SK-N-SH (cell line): ENCODE results near the gene TRRAP. TPM values are rescaled to one million over a fixed set of nuclear protein-coding genes. Genes with fewer than 3 reads are reported as not detected.

ENCODE experiments used
- CTCF ChIA-PET: fragments of 300-600, 350-600 bp; formaldehyde crosslinking; extraction: SDS; loops from one replicate; lab custom pipeline; 2021; lab: Yijun Ruan, JAX
- POLR2A ChIA-PET: fragments of 350-600 bp; sonication (Branson Sonifier 250); formaldehyde crosslinking; extraction: SDS; loops from one replicate; lab custom pipeline; 2020; ENCODE audit warnings: antibody characterized with exemption, inconsistent platforms; lab: Yijun Ruan, JAX
- DNase-seq: peaks from one replicate; pipeline ENCODE4 v3.0.0; 2012
- H2AFZ ChIP-seq: fragments of 200-600 bp; sonication (generic); 2 replicates; pipeline ENCODE4 v1.8.1; 2016; ENCODE audit warnings: antibody characterized with exemption, mild to moderate bottlenecking, low read depth
- H3F3A ChIP-seq: fragments of 200-600 bp; sonication (generic); replicated peaks from 2 replicates; pipeline ENCODE3; 2016; ENCODE audit warnings: antibody characterized with exemption, mild to moderate bottlenecking; ENCODE audit not compliant: insufficient read depth
- H3K27ac ChIP-seq, 2 experiments: fragments of 200-500 bp in 1 of 2; fragments of 200-600 bp in 1 of 2; sonication (Bioruptor generic) in 1 of 2; sonication (generic), shearing (Covaris generic) in 1 of 2; 2 replicates each; pipeline versions ENCODE4 v1.5.1 to v1.6.1; 2014 to 2016; ENCODE audit warnings: low read depth in 2 of 2, inconsistent platforms in 1 of 2, low read length in 1 of 2, mild to moderate bottlenecking in 1 of 2, mixed read lengths in 1 of 2
- H3K27me3 ChIP-seq: fragments of 200-600 bp; sonication (generic), shearing (Covaris generic); 2 replicates; pipeline ENCODE4 v1.6.1; 2016; ENCODE audit warnings: mixed run types; ENCODE audit not compliant: insufficient read depth
- H3K36me3 ChIP-seq, 2 experiments: fragments of 200-500 bp in 1 of 2; fragments of 200-600 bp in 1 of 2; sonication (Bioruptor generic) in 1 of 2; sonication (generic) in 1 of 2; replicated peaks in 1 of 2; 2 replicates each; pipeline versions ENCODE3 to v1.5.1; 2014 to 2016; ENCODE audit warnings: low read length in 1 of 2, mild to moderate bottlenecking in 1 of 2; ENCODE audit not compliant: insufficient read depth in 2 of 2, control insufficient read depth in 1 of 2
- H3K4me1 ChIP-seq, 2 experiments: fragments of 200-500 bp in 1 of 2; fragments of 200-600 bp in 1 of 2; sonication (Bioruptor generic) in 1 of 2; sonication (generic), shearing (Covaris generic) in 1 of 2; 2 replicates each; pipeline versions ENCODE4 v1.5.1 to v1.6.1; 2014 to 2016; ENCODE audit warnings: low read depth in 1 of 2, low read length in 1 of 2, mixed run types in 1 of 2; ENCODE audit not compliant: insufficient read depth in 2 of 2, control insufficient read depth in 1 of 2
- H3K4me2 ChIP-seq: fragments of 200-600 bp; sonication (generic), shearing (Covaris generic); 2 replicates; pipeline ENCODE4 v1.6.1; 2017; ENCODE audit warnings: mixed run types
- H3K4me3 ChIP-seq, 2 experiments: fragments of 200-500 bp in 1 of 2; fragments of 200-600 bp in 1 of 2; sonication (Bioruptor generic) in 1 of 2; sonication (generic), shearing (Covaris generic) in 1 of 2; 2 replicates each; pipeline versions ENCODE4 v1.5.1 to v1.8.1; 2014 to 2016; ENCODE audit warnings: low read depth in 2 of 2, inconsistent platforms in 1 of 2, low read length in 1 of 2, mild to moderate bottlenecking in 1 of 2, mixed read lengths in 1 of 2, moderate library complexity in 1 of 2
- H3K79me2 ChIP-seq: fragments of 200-600 bp; sonication (generic); 2 replicates; pipeline ENCODE4 v1.8.1; 2017; ENCODE audit warnings: mild to moderate bottlenecking; ENCODE audit not compliant: insufficient read depth
- H3K9ac ChIP-seq: fragments of 200-600 bp; sonication (generic); 2 replicates; pipeline ENCODE4 v1.6.1; 2017; ENCODE audit warnings: mixed run types
- H3K9me2 ChIP-seq: fragments of 200-600 bp; sonication (generic); 2 replicates; pipeline ENCODE4 v1.6.1; 2017; ENCODE audit warnings: mixed run types
- H3K9me3 ChIP-seq: fragments of 200-600 bp; sonication (generic); 2 replicates; pipeline ENCODE4 v1.6.1; 2017; ENCODE audit warnings: mixed run types, mild to moderate bottlenecking, moderate library complexity
- H4K20me1 ChIP-seq: fragments of 200-600 bp; sonication (generic); 2 replicates; pipeline ENCODE4 v1.6.1; 2017; ENCODE audit warnings: mild to moderate bottlenecking, mixed run types; ENCODE audit not compliant: insufficient read depth
- ELF1 ChIP-seq: IDR thresholded peaks from 2 replicates; pipeline ENCODE4 v1.4.0; 2012
- EP300 ChIP-seq, 2 experiments: IDR thresholded peaks; 2 replicates each; pipeline versions ENCODE4 v1.4.0 to v1.6.1; 2012; ENCODE audit warnings: borderline replicate concordance in 1 of 2, low read depth in 1 of 2, low read length in 1 of 2
- EZH2phosphoT487 ChIP-seq: fragments of 200-600 bp; sonication (generic); IDR thresholded peaks from 2 replicates; pipeline ENCODE4 v1.6.1; 2017; ENCODE audit warnings: low read depth, mixed run types, mild to moderate bottlenecking, antibody characterized with exemption, moderate library complexity, borderline replicate concordance
- GABPA ChIP-seq: IDR thresholded peaks from 2 replicates; pipeline ENCODE4 v1.4.0; 2012; ENCODE audit warnings: low read depth, mild to moderate bottlenecking
- JUND ChIP-seq: IDR thresholded peaks from 2 replicates; pipeline ENCODE4 v1.4.0; 2012
- MXI1 ChIP-seq: IDR thresholded peaks from 2 replicates; pipeline ENCODE4 v1.6.1; 2012; ENCODE audit warnings: mild to moderate bottlenecking, low read depth, low read length, improper control_type of control experiment
- NFIC ChIP-seq: IDR thresholded peaks from 2 replicates; pipeline ENCODE4 v1.4.0; 2012; ENCODE audit warnings: borderline replicate concordance
- NRF1 ChIP-seq: IDR thresholded peaks from 2 replicates; pipeline ENCODE4 v1.6.1; 2012; ENCODE audit warnings: low read depth, mild to moderate bottlenecking, low read length
- RCOR1 ChIP-seq: fragments of 150-350 bp; IDR thresholded peaks from 2 replicates; pipeline ENCODE4 v1.6.1; 2017; ENCODE audit warnings: antibody characterized with exemption, low read length
- RFX5 ChIP-seq: IDR thresholded peaks from 2 replicates; pipeline ENCODE4 v1.6.1; 2012; ENCODE audit warnings: mild to moderate bottlenecking, improper control_type of control experiment, low read length
- SIN3A ChIP-seq: IDR thresholded peaks from 2 replicates; pipeline ENCODE4 v1.6.1; 2012; ENCODE audit warnings: low read depth, mild to moderate bottlenecking, low read length, moderate library complexity, borderline replicate concordance
- TAF1 ChIP-seq: IDR thresholded peaks from 2 replicates; pipeline ENCODE4 v1.6.1; 2012; ENCODE audit warnings: low read depth, mild to moderate bottlenecking, low read length, moderate library complexity, borderline replicate concordance
- TCF12 ChIP-seq: IDR thresholded peaks from 2 replicates; pipeline ENCODE4 v1.4.0; 2012
- WGBS: methylation state at CpG from one replicate; pipeline ENCODE4 v1.1.6; 2017; ENCODE audit warnings: low lambda C conversion rate; 5-methylcytosine and 5-hydroxymethylcytosine counted together
- polyA plus RNA-seq, 3 experiments: library from polyadenylated mRNA; depleted of rRNA; stranded (reverse); fragments of >200 nt; gene quantifications; 2 replicates each; pipeline ENCODE4 v1.2.3, GENCODE V29; 2012
- TF ChIP-seq, protein P1 (sequence below): IDR thresholded peaks from 2 replicates; pipeline ENCODE4; 2012
- TF ChIP-seq, protein P2 (sequence below): fragments of 150-350 bp; IDR thresholded peaks from 2 replicates; pipeline ENCODE4 v1.6.1; 2017; ENCODE audit warnings: antibody characterized with exemption, low read length, low read depth, borderline replicate concordance
- TF ChIP-seq, protein P3 (sequence below): IDR thresholded peaks from 2 replicates; pipeline ENCODE4 v1.4.0; 2012; ENCODE audit warnings: low read depth, borderline replicate concordance
- TF ChIP-seq, protein P4 (sequence below): IDR thresholded peaks from 2 replicates; pipeline ENCODE4 v1.4.0; 2012; ENCODE audit warnings: low read depth
- TF ChIP-seq, protein P5 (sequence below): IDR thresholded peaks from 2 replicates; pipeline ENCODE4 v1.6.1; 2012; ENCODE audit warnings: mild to moderate bottlenecking, low read depth, low read length, moderate library complexity
- TF ChIP-seq, protein P6 (sequence below): fragments of 200-600 bp; sonication (generic); IDR thresholded peaks from 2 replicates; pipeline ENCODE4 v1.6.1; 2017; ENCODE audit warnings: antibody characterized with exemption, mild to moderate bottlenecking, moderate library complexity

The TRRAP gene
- polyA plus RNA-seq, 1 of the 3 experiments (the other 2 are of a cell fraction): 24.9 TPM

DNA sequence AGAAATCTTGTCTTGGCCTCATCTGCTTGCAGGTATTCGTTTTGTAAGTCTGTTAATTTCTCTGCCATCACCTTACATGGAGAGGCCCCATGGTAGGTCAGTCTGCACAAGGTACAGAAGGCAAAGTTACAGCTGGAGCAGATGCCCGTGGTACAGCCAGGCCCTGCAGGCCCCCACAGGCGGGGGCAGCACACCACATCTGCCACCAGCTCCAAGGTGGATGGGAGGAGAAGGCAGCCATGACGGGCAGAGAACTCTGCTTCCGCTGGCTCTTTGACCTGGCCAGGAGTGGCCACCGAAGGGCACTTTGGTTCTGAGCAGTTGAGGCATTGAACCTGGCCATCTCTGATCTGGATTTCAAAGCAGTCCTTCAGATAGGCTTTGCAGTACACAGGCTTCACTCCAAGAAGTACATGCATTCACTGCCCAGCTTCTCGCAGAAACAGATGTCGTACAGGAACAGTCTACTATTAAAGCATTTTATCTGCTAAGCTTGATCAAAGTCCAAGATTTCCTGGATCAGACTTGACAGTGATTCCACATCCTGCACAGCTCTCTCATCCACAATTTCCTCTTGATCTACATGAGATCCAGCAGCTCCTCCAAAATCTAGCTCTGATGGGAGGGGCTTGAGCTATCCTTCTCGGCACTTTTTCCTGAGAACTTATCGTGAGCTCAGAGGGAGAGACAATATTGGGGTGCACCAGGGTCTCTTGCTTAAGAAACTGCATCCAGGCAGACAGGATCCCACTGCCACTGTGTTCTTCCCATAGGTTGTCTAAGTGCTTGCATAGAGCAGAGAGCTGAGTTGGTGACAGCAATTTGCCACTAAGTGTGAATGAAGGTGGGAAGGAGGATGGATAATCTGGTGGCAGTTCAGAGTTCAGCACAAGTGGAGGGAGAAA lies 120.7 kb downstream of the TRRAP start:
- DNase-seq: no peak
- no peak overlapping the region for H3K27ac ChIP-seq
- H3K4me1 ChIP-seq: peaks cover 0 to 2% of the 10 kb centered on the region in 2 experiments; a peak in 1 of 4 replicates
- no peak overlapping the region for H3K4me2 ChIP-seq
- no peaks in the 10 kb centered on the region for H3K9me2 ChIP-seq
- H3K9me3 ChIP-seq: no peaks in the 10 kb centered on the region
- H2AFZ ChIP-seq: no peak overlapping the region
- TF ChIP-seq RCOR1: no peak
- TF ChIP-seq JUND: no peak
- TF ChIP-seq GABPA: no peak
- no peak for TF ChIP-seq TAF1
- TF ChIP-seq, protein P1, sequence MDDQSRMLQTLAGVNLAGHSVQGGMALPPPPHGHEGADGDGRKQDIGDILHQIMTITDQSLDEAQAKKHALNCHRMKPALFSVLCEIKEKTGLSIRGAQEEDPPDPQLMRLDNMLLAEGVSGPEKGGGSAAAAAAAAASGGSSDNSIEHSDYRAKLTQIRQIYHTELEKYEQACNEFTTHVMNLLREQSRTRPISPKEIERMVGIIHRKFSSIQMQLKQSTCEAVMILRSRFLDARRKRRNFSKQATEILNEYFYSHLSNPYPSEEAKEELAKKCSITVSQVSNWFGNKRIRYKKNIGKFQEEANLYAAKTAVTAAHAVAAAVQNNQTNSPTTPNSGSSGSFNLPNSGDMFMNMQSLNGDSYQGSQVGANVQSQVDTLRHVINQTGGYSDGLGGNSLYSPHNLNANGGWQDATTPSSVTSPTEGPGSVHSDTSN: no peak
- no peak for TF ChIP-seq NRF1
- TF ChIP-seq MXI1: no peak
- TF ChIP-seq, protein P2, sequence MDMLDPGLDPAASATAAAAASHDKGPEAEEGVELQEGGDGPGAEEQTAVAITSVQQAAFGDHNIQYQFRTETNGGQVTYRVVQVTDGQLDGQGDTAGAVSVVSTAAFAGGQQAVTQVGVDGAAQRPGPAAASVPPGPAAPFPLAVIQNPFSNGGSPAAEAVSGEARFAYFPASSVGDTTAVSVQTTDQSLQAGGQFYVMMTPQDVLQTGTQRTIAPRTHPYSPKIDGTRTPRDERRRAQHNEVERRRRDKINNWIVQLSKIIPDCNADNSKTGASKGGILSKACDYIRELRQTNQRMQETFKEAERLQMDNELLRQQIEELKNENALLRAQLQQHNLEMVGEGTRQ: no peak
- TF ChIP-seq, protein P3, sequence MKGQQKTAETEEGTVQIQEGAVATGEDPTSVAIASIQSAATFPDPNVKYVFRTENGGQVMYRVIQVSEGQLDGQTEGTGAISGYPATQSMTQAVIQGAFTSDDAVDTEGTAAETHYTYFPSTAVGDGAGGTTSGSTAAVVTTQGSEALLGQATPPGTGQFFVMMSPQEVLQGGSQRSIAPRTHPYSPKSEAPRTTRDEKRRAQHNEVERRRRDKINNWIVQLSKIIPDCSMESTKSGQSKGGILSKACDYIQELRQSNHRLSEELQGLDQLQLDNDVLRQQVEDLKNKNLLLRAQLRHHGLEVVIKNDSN: no peak
- no peak for TF ChIP-seq SIN3A
- no peak for TF ChIP-seq EZH2phosphoT487
- TF ChIP-seq, protein P4, sequence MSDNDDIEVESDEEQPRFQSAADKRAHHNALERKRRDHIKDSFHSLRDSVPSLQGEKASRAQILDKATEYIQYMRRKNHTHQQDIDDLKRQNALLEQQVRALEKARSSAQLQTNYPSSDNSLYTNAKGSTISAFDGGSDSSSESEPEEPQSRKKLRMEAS: no peak
- TF ChIP-seq, protein P5, sequence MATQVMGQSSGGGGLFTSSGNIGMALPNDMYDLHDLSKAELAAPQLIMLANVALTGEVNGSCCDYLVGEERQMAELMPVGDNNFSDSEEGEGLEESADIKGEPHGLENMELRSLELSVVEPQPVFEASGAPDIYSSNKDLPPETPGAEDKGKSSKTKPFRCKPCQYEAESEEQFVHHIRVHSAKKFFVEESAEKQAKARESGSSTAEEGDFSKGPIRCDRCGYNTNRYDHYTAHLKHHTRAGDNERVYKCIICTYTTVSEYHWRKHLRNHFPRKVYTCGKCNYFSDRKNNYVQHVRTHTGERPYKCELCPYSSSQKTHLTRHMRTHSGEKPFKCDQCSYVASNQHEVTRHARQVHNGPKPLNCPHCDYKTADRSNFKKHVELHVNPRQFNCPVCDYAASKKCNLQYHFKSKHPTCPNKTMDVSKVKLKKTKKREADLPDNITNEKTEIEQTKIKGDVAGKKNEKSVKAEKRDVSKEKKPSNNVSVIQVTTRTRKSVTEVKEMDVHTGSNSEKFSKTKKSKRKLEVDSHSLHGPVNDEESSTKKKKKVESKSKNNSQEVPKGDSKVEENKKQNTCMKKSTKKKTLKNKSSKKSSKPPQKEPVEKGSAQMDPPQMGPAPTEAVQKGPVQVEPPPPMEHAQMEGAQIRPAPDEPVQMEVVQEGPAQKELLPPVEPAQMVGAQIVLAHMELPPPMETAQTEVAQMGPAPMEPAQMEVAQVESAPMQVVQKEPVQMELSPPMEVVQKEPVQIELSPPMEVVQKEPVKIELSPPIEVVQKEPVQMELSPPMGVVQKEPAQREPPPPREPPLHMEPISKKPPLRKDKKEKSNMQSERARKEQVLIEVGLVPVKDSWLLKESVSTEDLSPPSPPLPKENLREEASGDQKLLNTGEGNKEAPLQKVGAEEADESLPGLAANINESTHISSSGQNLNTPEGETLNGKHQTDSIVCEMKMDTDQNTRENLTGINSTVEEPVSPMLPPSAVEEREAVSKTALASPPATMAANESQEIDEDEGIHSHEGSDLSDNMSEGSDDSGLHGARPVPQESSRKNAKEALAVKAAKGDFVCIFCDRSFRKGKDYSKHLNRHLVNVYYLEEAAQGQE: no peak
- no peak for TF ChIP-seq TCF12
- no peak for TF ChIP-seq NFIC
- no peak for TF ChIP-seq ELF1
- TF ChIP-seq RFX5: no peak
- TF ChIP-seq, protein P6, sequence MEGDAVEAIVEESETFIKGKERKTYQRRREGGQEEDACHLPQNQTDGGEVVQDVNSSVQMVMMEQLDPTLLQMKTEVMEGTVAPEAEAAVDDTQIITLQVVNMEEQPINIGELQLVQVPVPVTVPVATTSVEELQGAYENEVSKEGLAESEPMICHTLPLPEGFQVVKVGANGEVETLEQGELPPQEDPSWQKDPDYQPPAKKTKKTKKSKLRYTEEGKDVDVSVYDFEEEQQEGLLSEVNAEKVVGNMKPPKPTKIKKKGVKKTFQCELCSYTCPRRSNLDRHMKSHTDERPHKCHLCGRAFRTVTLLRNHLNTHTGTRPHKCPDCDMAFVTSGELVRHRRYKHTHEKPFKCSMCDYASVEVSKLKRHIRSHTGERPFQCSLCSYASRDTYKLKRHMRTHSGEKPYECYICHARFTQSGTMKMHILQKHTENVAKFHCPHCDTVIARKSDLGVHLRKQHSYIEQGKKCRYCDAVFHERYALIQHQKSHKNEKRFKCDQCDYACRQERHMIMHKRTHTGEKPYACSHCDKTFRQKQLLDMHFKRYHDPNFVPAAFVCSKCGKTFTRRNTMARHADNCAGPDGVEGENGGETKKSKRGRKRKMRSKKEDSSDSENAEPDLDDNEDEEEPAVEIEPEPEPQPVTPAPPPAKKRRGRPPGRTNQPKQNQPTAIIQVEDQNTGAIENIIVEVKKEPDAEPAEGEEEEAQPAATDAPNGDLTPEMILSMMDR: no peak
- no peak for TF ChIP-seq EP300 (IDR thresholded peaks at IDR 0.05; ENCODE audit: borderline replicate concordance in 1 of 2, low read depth in 1 of 2, low read length in 1 of 2)
- peaks cover 41 to 88% of the 10 kb centered on the region in 2 experiments for H3K36me3 ChIP-seq
- CTCF ChIA-PET: no interaction called here
- no peak overlapping the region for H3K9ac ChIP-seq
- 92% methylated on average over 10 of the region's 10 CpGs for WGBS
- no peaks in the 10 kb centered on the region for H3K27me3 ChIP-seq
- H4K20me1 ChIP-seq: no peaks in the 10 kb centered on the region
- H3F3A ChIP-seq: peaks cover 4% of the 10 kb centered on the region
- POLR2A ChIA-PET: no interaction called here
- no peak overlapping the region for H3K4me3 ChIP-seq
- no peaks in the 10 kb centered on the region for H3K79me2 ChIP-seq
